Common myeloid progenitor, CD34-positive (primary cell): ENCODE data around the gene TRIML1.

Experiments used
- CTCF ChIA-PET: fragments of 350-600 bp; sonication (Branson Sonifier 250); formaldehyde crosslinking; loops from one replicate; lab custom pipeline; 2021; ENCODE audit warnings: antibody characterized with exemption; lab: Charles Lee
- POLR2A ChIA-PET: fragments of 350-600 bp; sonication (Branson Sonifier 250); formaldehyde crosslinking; loops from one replicate; lab custom pipeline; 2021; ENCODE audit warnings: antibody characterized with exemption; lab: Charles Lee
- DNase-seq, 3 donors: peaks; one replicate each; pipeline versions ENCODE4 v3.0.0 to v3.0.0-alpha.2; 2013
- H3K27ac ChIP-seq, 2 experiments: 1 replicate in 1 of 2; 2 replicates in 1 of 2; pipeline ENCODE4 v1.7.0; 2013; ENCODE audit warnings: inconsistent platforms in 2 of 2, low read length in 2 of 2, mild to moderate bottlenecking in 2 of 2, low read depth in 1 of 2, moderate library complexity in 1 of 2; ENCODE audit not compliant: severe bottlenecking in 2 of 2, insufficient read depth in 1 of 2, poor library complexity in 1 of 2
- H3K27me3 ChIP-seq, 5 experiments: replicated peaks in 2 of 5; 1 replicate in 3 of 5; 2 replicates in 2 of 5; pipeline versions ENCODE4 v1.6.1 to v1.7.0; 2013; ENCODE audit warnings: low read length in 4 of 5, mild to moderate bottlenecking in 2 of 5, moderate library complexity in 2 of 5, inconsistent platforms in 1 of 5; ENCODE audit not compliant: insufficient read depth in 5 of 5, control insufficient read depth in 4 of 5
- H3K36me3 ChIP-seq, 4 experiments: 1 replicate in 2 of 4; 2 replicates in 2 of 4; pipeline versions ENCODE4 v1.6.1 to v1.7.0; 2013; ENCODE audit warnings: low read length in 3 of 4, control low read depth in 1 of 4, mild to moderate bottlenecking in 1 of 4; ENCODE audit not compliant: control insufficient read depth in 4 of 4, insufficient read depth in 4 of 4
- H3K4me1 ChIP-seq, 4 experiments: 1 replicate in 3 of 4; 2 replicates in 1 of 4; pipeline versions ENCODE4 v1.6.1 to v1.7.1; 2013; ENCODE audit warnings: low read length in 3 of 4, mild to moderate bottlenecking in 3 of 4, control low read depth in 1 of 4, inconsistent platforms in 1 of 4, moderate library complexity in 1 of 4; ENCODE audit not compliant: control insufficient read depth in 4 of 4, insufficient read depth in 4 of 4; ENCODE audit errors: control extremely low read depth in 1 of 4
- H3K4me3 ChIP-seq, 7 experiments: 1 replicate in 4 of 7; 2 replicates in 3 of 7; pipeline versions ENCODE4 v1.5.1 to v1.7.0; 2013; ENCODE audit warnings: mild to moderate bottlenecking in 7 of 7, low read length in 6 of 7, moderate library complexity in 6 of 7, inconsistent platforms in 2 of 7, low read depth in 2 of 7, control low read depth in 1 of 7; ENCODE audit not compliant: insufficient read depth in 4 of 7, control insufficient read depth in 1 of 7; ENCODE audit errors: extremely low read depth in 1 of 7
- H3K9me3 ChIP-seq, 5 experiments: 1 replicate in 4 of 5; 2 replicates in 1 of 5; pipeline versions ENCODE4 v1.6.1 to v1.7.1; 2013; ENCODE audit warnings: low read length in 4 of 5, mild to moderate bottlenecking in 2 of 5, inconsistent platforms in 1 of 5, low read depth in 1 of 5, moderate library complexity in 1 of 5; ENCODE audit not compliant: control insufficient read depth in 4 of 5, insufficient read depth in 2 of 5; ENCODE audit errors: control extremely low read depth in 1 of 5
- WGBS: methylation state at CpG from one replicate; pipeline ENCODE4 v1.1.5; 2013; ENCODE audit not compliant: insufficient coverage; 5-methylcytosine and 5-hydroxymethylcytosine counted together

TRIML1 gene

DNA sequence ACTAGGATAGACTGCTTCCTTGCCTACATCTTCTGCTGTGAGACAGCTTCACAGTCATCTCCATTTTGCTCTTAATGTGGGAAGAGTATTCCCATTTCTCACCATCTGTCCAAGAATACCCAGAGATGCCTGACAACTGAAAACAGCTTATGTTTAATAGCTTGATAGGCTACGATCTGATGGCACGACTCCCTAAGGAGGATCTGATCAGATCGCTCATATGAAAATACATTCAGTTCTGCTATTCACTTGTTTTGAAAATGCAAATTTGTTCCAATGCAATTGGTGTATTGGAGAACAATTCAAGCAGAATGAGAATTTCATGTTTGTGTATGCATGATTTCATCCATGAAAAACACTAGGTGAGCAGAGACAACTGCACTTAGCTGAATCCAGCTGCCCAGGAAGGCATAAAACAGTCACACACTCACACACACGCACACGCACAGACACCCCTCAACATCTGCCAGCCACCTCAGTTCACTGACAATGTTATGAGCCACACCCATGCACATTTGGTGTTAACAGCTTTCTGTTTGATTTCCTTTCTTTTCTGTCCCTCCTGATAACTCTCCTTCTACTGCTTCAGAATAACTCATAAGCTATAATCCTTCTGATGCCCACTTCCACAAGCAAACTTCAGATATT, 29.6 kb downstream of the TRIML1 start:
- no peak overlapping the region for H3K4me3 ChIP-seq

DNA sequence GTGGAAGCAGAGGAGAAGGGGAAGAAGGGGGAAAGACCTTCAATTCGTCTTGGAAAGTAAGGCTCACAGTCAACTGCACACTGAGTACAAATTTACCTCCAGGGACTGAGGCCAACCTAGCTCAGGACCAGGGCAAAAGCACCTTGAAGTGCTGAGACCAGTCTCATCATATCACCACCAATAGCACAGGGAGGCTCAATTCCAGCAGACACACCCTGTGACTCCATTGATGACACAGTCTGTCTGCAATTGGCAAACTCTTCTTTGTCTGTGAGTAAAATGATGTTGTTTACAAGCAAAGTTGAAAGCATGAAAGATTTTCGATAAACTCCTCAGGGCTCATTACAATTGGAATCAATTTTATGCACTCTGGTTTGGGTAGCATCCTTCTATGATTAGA, 32.3 kb downstream of the TRIML1 start:
- Histone ChIP-seq H3K9me3 (peaks cover 0 to 2% (median 0%) of the 10 kb centered on the region in 5 experiments), H3K4me1 (no peaks in the 10 kb centered on the region), H3K4me3 (no peak overlapping the region), H3K36me3 (no peaks in the 10 kb centered on the region), H3K27ac (no peak overlapping the region), H3K27me3 (no peaks in the 10 kb centered on the region)
- POLR2A ChIA-PET: no interaction called here
- no peak for DNase-seq
- 90% methylated on average over 1 of the region's 2 CpGs for WGBS
- CTCF ChIA-PET: no interaction called here

More for the DNA sequence above, 29.6 kb downstream of the TRIML1 start:
- DNase-seq: no peak
- no peaks in the 10 kb centered on the region for H3K4me1 ChIP-seq
- H3K27me3 ChIP-seq: no peaks in the 10 kb centered on the region
- CTCF ChIA-PET: no interaction called here
- H3K9me3 ChIP-seq: peaks cover 0 to 2% (median 0%) of the 10 kb centered on the region in 5 experiments
- no peaks in the 10 kb centered on the region for H3K36me3 ChIP-seq
- POLR2A ChIA-PET: no interaction called here
- WGBS: 84% methylated on average over 5 of the region's 5 CpGs
- no peak overlapping the region for H3K27ac ChIP-seq

- POLR2A ChIA-PET: no interaction called here
- CTCF ChIA-PET: no interaction called here
- no peaks in the 10 kb centered on the region for H3K36me3 ChIP-seq
- no peak overlapping the region for H3K4me3 ChIP-seq
- H3K27me3 ChIP-seq: no peaks in the 10 kb centered on the region
- H3K27ac ChIP-seq: no peak overlapping the region
- no peak for DNase-seq
- WGBS: 91% methylated on average over 4 of the region's 6 CpGs
- peaks cover 0 to 6% (median 0%) of the 10 kb centered on the region in 5 experiments for H3K9me3 ChIP-seq
- H3K4me1 ChIP-seq: no peaks in the 10 kb centered on the region
These were observed 36.0 kb downstream of the TRIML1 start for GRCh38 chr4:188175288-188175687.

DNA sequence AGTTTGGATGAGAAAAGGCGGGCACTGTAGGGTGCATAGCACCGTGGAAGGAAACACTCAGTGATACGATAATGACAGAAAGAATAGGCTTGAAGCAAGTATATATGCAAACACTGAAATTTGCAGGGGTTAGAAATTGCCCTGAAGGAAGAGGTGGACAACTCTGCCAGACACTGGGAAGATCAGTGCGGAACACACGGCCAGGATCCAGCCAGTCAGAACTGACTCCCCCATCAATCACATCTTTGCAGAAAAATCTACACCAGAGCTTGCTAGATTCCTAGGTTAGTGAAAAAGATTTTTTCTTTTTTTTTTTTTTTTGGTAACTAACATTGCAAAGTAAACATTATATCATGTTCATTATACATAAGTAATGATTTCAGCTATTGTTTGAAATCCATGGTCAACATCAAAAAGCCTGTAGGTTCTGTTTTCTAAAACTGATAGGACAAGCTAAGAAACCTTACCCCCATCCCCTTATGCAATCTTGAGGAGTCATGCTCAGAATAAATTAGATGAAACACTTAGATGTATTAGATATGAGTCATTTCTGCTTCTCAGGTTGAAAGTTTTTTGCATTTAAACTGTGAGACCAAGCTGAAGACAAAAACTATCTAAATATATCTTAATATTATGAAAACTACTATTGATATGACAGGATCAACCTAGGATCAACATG, 38.9 kb downstream of the TRIML1 start:
- CTCF ChIA-PET: no interaction called here
- Histone ChIP-seq H3K36me3 (no peaks in the 10 kb centered on the region), H3K4me3 (no peak overlapping the region), H3K27ac (no peak overlapping the region), H3K4me1 (no peaks in the 10 kb centered on the region), H3K27me3 (no peaks in the 10 kb centered on the region), H3K9me3 (peaks cover 0 to 4% (median 0%) of the 10 kb centered on the region in 5 experiments)
- POLR2A ChIA-PET: no interaction called here
- DNase-seq: no peak
- 100% methylated on average over 3 of the region's 5 CpGs for WGBS

- no peak for DNase-seq
- no peaks in the 10 kb centered on the region for H3K36me3 ChIP-seq
- peaks cover 0 to 4% (median 0%) of the 10 kb centered on the region in 5 experiments for H3K9me3 ChIP-seq
- H3K27me3 ChIP-seq: no peaks in the 10 kb centered on the region
- H3K4me3 ChIP-seq: no peak overlapping the region
- ChIA-PET POLR2A (no interaction called here), CTCF (no interaction called here)
- no peaks in the 10 kb centered on the region for H3K4me1 ChIP-seq
- no peak overlapping the region for H3K27ac ChIP-seq
- WGBS: 95% methylated on average over 20 of the region's 28 CpGs
These were observed 39.6 kb downstream of the TRIML1 start for GRCh38 chr4:188178806-188179205.

GRCh38 chr4:188187106-188187505, 47.9 kb downstream of the TRIML1 start:
- H3K4me3 ChIP-seq: no peak overlapping the region
- no peaks in the 10 kb centered on the region for H3K36me3 ChIP-seq
- DNase-seq: no peak
- H3K4me1 ChIP-seq: no peaks in the 10 kb centered on the region
- CTCF ChIA-PET: no interaction called here
- peaks cover 0 to 1% (median 0%) of the 10 kb centered on the region in 5 experiments for H3K9me3 ChIP-seq
- no peak overlapping the region for H3K27ac ChIP-seq
- WGBS: no CpG with 5 or more reads among the region's 2 CpGs
- H3K27me3 ChIP-seq: no peaks in the 10 kb centered on the region
- POLR2A ChIA-PET: no interaction called here

- H3K27me3 ChIP-seq: no peaks in the 10 kb centered on the region
- no peak overlapping the region for H3K27ac ChIP-seq
- H3K36me3 ChIP-seq: no peaks in the 10 kb centered on the region
- 100% methylated on average over 1 of the region's 3 CpGs for WGBS
- no peak for DNase-seq
- peaks cover 0 to 2% (median 0%) of the 10 kb centered on the region in 5 experiments for H3K9me3 ChIP-seq
- POLR2A ChIA-PET: no interaction called here
- H3K4me3 ChIP-seq: no peak overlapping the region
- H3K4me1 ChIP-seq: no peaks in the 10 kb centered on the region
- CTCF ChIA-PET: interaction anchor here (0.7 kb wide), 1 partner anchor 102 kb away, joined by 3 read pairs; no protein-coding TSS in a partner anchor
These were observed 51.2 kb downstream of the TRIML1 start for GRCh38 chr4:188190461-188190860.
